Activated T-helper 1 cell treated with anti-CD3 and anti-CD28 coated beads, Interleukin-12 subunit alpha, Interleukin-12 subunit beta, Interleukin-2, Interleukin-4 antibody, amounts not matched to agents 30 ng/mL and 10 ng/mL and 1 ng/mL, durations not matched to agents 14 hours and 24 hours and 36 hours (primary cell): ENCODE measurements around the gene USP40. TPM values are rescaled to one million over a fixed set of nuclear protein-coding genes. Genes with fewer than 3 reads are reported as not detected.

Experiments
- DNase-seq: peaks from one replicate; pipeline ENCODE4 v3.0.0; 2021; ENCODE audit warnings: low spot score
- H3K27ac Mint-ChIP-seq: one replicate; pipeline ENCODE4 v1.8.0; 2021; ENCODE audit warnings: mild to moderate bottlenecking, mixed read lengths
- H3K27me3 Mint-ChIP-seq: one replicate; pipeline ENCODE4 v1.8.0; 2022; ENCODE audit warnings: mild to moderate bottlenecking, moderate library complexity, mixed read lengths; ENCODE audit not compliant: insufficient read depth
- H3K36me3 Mint-ChIP-seq: one replicate; pipeline ENCODE4 v1.8.0; 2021; ENCODE audit warnings: low read depth, mixed read lengths
- H3K4me1 Mint-ChIP-seq: one replicate; pipeline ENCODE4 v1.8.0; 2021; ENCODE audit warnings: low read depth, mixed read lengths
- H3K4me3 Mint-ChIP-seq: one replicate; pipeline ENCODE4 v1.8.0; 2021; ENCODE audit warnings: mild to moderate bottlenecking, moderate library complexity, mixed read lengths
- H3K9me3 Mint-ChIP-seq: one replicate; pipeline ENCODE4 v1.8.0; 2021; ENCODE audit warnings: mixed read lengths
- intact Hi-C: fragments of 100-400 bp; cut with micrococcal nuclease; formaldehyde crosslinking; loops from one replicate; pipeline ENCODE4 v1.15.1; 2024
- total RNA-seq: library from RNA; stranded (reverse); gene quantifications from 2 replicates; pipeline ENCODE4 v1.2.3, GENCODE V29; 2022

USP40 gene
- total RNA-seq, 1 donor from 2014 or later: 10.1 TPM

DNA sequence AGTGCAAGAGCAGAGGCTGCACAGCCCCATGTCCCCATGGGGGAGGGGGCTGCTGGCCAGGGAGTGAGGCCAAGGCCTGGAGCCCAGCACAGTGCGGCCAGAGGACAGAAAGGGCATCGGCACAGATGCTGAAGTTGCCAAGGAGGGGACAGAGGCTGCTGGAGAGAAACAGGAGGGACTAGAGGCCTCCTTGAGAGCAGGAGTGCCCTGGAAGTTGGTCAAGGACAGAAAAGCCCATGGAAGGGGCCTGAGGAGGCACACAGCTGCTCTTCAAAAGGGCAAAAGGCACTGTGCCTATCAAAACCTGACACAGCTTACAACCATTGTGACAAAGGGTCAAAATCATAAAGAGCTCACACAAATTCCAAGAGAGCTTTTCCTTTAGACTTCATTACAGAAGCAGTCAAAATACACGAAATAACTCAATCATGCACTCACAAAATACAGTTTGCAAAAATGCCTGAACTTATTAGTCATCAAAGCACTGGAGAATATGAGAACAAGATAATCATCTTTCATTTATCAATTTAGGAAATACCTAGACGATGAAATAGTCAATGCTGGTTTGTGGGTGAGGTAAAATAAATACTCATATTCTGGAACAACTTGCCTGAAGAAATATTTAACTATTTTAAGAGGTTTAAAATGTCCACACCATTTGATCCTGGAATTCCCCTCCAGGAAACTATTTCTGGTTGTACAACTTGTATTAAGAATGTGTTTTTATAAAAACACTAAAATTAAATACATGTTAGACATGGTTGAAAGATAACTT is 79.6 kb downstream of the USP40 start:
- no peak for DNase-seq
- Mint-ChIP-seq H3K27me3 (no peaks in the 10 kb centered on the region), H3K27ac (no peak overlapping the region), H3K9me3 (no peaks in the 10 kb centered on the region), H3K36me3 (peaks cover 5% of the 10 kb centered on the region), H3K4me1 (no peaks in the 10 kb centered on the region), H3K4me3 (no peak overlapping the region)
- intact Hi-C loops: no loop called here

DNA sequence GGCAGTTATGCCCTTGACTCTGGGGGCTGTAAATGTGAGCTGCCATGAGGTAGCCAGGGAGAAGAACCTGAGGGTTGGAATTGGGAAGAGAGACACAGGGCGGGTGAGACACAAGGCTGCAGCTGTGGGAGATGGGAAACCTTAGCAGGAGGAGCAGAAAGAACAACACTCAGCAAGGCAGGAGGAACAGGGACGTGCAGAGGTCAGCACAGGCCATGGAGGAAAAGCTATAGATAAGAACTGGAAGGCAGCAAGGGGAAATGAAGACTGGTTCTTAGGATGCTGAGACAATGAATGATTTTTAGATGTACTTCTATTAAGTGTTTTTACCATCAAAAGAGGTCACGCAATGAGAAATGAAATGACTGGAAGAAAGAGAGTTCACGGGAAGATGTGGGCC is 80.2 kb downstream of the USP40 start:
- DNase-seq: no peak
- Mint-ChIP-seq H3K36me3 (peaks cover 3% of the 10 kb centered on the region), H3K4me1 (no peaks in the 10 kb centered on the region), H3K27me3 (no peaks in the 10 kb centered on the region), H3K4me3 (no peak overlapping the region), H3K9me3 (no peaks in the 10 kb centered on the region), H3K27ac (no peak overlapping the region)
- intact Hi-C loops: no loop called here

DNA sequence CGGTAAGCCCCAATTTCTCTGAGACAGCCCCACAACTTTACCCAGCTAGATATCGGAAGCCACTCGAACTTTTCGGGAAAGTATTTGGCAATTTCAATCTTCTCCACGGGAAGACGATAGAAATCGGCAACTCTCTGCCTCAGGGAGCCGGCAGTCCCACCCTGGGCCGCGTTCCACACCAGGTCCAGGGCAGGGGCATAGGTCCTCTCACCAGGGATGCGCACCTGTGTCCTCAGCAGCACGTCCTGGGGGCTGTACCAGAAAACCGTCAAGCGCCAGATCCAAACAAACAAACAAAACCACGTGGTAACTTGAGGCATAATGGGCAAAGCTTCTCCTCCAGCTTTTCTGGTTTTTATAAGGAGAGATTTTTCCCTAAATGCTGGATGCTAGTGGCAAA is 80.9 kb downstream of the USP40 start:
- intact Hi-C loops: no loop called here
- no peaks in the 10 kb centered on the region for H3K27me3 Mint-ChIP-seq
- H3K36me3 Mint-ChIP-seq: peaks cover 3% of the 10 kb centered on the region
- no peak for DNase-seq
- no peaks in the 10 kb centered on the region for H3K9me3 Mint-ChIP-seq
- no peak overlapping the region for H3K27ac Mint-ChIP-seq
- H3K4me1 Mint-ChIP-seq: no peaks in the 10 kb centered on the region
- H3K4me3 Mint-ChIP-seq: no peak overlapping the region

DNA sequence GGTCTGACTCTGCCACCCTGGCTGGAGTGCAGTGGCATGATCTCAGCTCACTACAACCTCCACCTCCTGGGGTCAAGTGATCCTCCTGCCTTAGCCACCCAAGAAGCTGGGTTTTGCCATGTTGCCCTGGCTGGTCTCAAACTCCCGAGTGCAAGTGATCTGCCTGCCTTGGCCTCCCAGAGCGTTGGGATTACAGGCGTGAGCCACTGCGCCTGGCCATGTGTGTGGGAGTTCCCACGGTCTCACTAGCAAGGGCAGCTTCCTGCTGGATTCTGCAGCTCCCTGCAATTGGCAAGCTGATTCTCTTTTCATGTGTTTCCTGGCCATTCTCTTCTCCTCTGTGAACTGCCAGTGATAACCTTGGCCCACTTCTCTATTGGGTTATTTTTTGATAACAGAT is 84.0 kb downstream of the USP40 start:
- H3K27ac Mint-ChIP-seq: no peak overlapping the region
- no peak for DNase-seq
- H3K4me1 Mint-ChIP-seq: no peaks in the 10 kb centered on the region
- no peaks in the 10 kb centered on the region for H3K27me3 Mint-ChIP-seq
- H3K4me3 Mint-ChIP-seq: no peak overlapping the region
- peaks cover 3% of the 10 kb centered on the region for H3K36me3 Mint-ChIP-seq
- intact Hi-C loops: no loop called here
- no peaks in the 10 kb centered on the region for H3K9me3 Mint-ChIP-seq

DNA sequence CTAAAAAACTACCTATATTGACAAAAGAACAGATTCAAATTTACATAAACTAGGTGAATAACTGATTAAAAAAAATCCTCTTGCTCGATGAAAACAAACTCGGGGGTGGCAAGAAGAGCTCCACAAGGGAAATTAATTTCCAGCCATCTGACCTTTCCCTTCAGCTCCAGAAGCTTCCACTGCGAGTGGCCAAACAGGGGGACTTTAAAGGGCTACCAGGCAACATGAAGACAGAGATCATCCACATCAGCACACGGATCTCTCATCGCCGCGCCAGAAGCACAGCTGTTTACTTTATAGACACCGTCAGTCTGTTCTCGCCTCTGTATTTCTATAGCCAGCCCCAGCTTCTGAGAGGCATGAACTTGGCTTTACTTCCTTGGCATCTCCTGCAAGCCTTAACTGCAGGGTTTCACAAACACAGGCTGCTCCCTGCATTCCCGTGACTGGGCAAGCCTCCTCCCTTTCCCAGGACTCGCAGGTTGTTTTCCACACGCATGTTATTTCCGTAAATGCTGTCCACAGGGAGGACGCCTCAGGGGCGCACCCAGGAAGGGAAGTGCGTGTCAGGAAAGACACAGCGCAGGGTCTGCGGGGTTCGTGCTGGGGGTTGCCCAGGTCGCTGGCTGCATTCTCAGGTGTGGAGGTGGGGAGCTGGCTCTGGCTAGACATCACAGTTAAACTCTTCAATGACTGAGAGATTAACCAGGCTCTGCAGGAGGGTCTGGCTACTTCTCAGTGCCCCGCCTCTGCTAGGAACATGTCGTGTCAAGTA is 85.0 kb downstream of the USP40 start:
- Mint-ChIP-seq H3K9me3 (no peaks in the 10 kb centered on the region), H3K4me3 (no peak overlapping the region), H3K27ac (no peak overlapping the region), H3K4me1 (no peaks in the 10 kb centered on the region), H3K36me3 (peaks cover 2% of the 10 kb centered on the region), H3K27me3 (no peaks in the 10 kb centered on the region)
- DNase-seq: no peak
- intact Hi-C loops: no loop called here

DNA sequence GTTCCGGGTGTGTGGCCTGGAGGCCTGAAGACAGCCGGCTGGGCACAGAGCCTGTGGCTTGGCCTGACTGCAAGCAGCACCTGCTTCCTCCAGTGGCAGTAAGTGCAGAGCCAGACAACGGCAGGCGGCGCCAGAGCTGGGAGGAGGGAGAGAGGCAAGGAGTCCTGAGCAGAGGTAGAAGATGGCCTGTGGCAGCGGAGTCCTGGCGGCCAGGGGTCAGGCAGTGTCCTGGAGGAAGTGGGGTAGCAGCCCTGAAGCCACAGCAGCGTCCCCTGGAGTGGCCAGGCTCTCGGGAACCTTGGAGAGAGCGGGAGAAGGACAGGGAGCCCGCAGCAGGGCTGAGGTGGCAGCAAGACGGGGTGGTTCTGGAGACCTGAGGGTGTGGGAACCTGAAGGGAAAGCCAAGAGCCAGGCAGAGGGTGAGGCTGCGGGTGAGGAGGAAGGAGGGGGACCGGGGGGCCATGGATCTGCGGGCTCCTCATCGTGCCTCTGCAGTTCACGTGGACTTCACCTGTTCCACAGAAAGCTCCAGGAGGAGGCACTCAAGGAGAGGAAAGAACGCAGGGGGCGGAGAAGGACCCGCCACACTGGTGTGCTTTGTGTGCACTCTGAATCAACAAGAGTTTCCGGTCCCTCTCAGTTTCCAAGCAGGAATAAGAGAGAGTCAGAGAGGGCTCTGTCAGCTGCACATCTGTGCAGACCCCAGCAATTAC is 85.9 kb downstream of the USP40 start:
- DNase-seq: no peak
- Mint-ChIP-seq H3K4me1 (no peaks in the 10 kb centered on the region), H3K9me3 (no peaks in the 10 kb centered on the region), H3K27ac (no peak overlapping the region), H3K4me3 (no peak overlapping the region), H3K36me3 (no peaks in the 10 kb centered on the region), H3K27me3 (no peaks in the 10 kb centered on the region)
- intact Hi-C loops: no loop called here

DNA sequence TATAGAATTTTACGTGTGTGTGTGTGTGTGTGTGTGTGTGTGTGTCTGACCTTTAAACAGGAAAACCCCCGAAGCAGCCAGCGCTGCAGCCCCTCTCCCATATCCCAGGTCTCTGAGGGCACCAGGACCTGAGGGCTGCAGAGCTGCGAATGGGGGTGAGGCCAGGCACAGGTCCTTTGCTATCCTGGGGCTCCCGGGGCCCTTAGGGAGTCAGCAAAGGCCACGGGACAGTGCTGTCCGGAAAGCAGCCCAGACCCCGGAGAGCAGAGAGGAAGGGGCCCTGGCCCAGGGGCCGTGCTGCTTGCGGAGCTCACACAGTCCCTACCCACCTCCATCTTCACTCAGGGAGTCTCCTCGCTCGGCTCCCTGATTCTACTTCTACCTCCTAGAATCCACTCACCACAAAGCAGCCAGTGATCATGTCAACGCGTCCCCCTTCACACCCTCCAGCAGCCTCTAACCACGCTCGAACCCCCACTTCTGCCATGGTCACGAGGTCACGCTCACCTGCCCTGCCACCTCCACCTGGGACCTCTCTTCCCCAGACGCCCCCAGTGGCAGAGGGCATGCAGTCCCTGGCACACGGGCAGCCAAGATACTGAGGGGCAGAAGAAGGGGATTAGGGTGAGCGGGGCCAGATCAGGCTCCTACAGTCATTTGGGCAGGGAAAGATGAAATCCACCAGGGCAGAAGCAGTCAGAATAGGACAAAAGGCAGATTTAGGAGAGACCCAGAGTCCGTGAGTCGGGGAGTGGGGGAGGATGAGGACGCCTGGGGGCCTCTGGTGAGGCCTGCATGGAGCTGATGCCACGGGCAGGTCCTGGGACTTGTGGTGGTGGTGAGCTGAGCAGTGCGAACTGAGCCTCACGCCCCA is 86.7 kb downstream of the USP40 start:
- no peaks in the 10 kb centered on the region for H3K36me3 Mint-ChIP-seq
- no peak overlapping the region for H3K27ac Mint-ChIP-seq
- no peak overlapping the region for H3K4me3 Mint-ChIP-seq
- no peaks in the 10 kb centered on the region for H3K4me1 Mint-ChIP-seq
- intact Hi-C loops: no loop called here
- H3K27me3 Mint-ChIP-seq: no peaks in the 10 kb centered on the region
- no peak for DNase-seq
- no peaks in the 10 kb centered on the region for H3K9me3 Mint-ChIP-seq

DNA sequence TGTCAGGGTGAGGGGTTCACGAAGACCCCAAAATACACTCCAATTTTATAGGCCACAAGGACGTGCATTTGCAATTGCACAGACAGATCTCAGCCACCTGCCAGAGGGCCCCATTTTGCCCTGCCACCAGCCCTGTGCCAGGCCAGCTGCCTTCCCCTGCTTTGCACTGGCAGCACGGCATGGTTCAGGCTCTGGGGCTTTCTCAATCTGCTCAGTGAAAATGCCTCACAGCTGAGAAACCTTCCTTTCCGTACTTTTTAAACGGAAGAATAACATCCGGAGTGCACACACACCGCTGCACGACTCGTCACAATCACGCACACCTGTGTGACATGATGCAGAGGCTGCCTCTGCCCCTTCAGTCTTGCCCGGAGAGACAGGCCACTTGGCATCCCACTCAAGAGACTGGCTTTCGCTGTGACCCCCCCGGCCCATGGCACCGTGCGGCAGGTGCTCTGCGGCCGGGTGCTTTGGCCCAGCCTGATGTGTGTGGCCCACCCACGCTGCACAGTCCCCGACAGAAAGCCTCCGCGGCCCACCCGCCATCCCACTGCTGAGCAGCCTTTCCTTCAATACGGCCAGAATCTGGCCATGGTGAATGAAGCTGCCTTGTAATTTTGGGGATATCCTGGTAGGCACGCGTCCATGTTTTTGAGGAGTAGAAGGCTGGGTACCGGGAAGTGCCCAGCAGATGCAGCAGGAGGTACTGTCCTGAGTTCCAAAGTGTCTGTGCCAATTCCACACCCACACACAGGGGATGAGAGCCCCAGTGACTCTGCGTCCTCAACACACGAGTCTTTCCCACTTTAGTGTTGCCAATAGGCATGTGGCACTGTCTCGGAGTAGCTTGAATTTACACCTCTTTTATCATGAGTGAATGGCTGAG is 88.8 kb downstream of the USP40 start:
- Mint-ChIP-seq H3K9me3 (no peaks in the 10 kb centered on the region), H3K27ac (no peak overlapping the region), H3K27me3 (no peaks in the 10 kb centered on the region), H3K4me3 (no peak overlapping the region), H3K4me1 (no peaks in the 10 kb centered on the region), H3K36me3 (no peaks in the 10 kb centered on the region)
- intact Hi-C loops: no loop called here
- DNase-seq: no peak

DNA sequence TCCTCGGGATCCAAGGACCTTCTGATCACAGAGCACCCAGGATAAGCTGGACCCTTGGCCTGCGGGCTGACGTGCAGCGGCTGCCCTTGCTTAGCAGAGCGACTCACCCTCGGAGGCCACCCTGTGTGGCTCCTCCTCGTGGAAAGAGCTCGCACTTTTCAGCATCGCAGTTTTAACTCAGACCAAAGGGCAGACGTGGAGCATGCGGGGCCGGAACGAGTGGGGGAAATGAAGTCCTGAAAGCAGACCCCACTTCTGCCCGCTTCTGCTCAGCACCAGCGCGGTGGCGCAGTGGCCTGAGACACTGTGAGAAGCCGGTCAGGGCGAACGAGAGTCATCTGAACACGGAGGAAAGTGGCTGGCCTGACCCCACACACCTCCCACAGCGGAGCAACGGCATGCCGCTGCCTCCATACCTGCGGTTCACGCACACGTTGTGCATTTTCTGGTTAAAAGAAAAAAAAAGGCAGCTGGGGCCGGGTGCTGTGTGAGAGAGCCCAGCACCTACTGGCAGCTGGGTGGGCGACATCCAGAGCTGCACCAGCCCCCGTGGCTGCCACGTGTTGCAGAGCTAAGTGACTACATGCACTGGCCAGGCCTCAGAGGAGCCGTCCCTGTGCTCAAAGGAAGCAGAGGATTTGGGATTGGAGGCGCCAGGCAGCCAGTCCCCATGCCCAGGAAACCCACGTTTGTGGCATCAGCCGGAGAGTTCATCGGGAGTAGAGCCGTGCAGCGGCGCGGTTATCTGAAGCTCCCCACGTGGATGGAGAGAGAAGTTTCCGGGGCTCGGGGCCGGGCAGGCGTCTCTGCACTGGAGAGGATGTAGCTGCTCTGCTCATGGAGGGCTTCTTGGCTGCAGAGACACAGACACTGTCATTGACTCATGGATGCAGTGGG is 89.7 kb downstream of the USP40 start:
- H3K27me3 Mint-ChIP-seq: no peaks in the 10 kb centered on the region
- H3K4me3 Mint-ChIP-seq: no peak overlapping the region
- no peaks in the 10 kb centered on the region for H3K9me3 Mint-ChIP-seq
- H3K4me1 Mint-ChIP-seq: no peaks in the 10 kb centered on the region
- H3K27ac Mint-ChIP-seq: no peak overlapping the region
- no peak for DNase-seq
- H3K36me3 Mint-ChIP-seq: peaks cover 2% of the 10 kb centered on the region
- intact Hi-C loops: no loop called here

DNA sequence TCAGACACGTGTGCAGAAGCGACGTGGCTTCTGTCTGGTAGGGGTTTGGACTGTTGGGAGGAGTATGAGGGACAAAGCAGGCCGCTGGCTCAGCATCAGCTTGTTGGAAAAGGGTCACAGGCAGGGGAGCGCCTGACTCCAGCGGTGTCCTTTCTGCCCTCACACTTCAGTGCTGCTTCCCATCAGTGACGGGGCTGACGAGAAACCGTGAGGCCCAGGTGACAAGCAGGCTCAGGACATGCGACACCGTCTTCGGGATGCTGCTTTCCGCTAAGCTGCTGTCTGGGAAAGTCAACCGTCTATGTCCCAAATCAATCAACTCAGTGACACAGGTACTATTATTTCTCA is 90.5 kb downstream of the USP40 start:
- Mint-ChIP-seq H3K4me1 (no peaks in the 10 kb centered on the region), H3K27ac (no peak overlapping the region), H3K4me3 (no peak overlapping the region), H3K27me3 (no peaks in the 10 kb centered on the region), H3K36me3 (peaks cover 2% of the 10 kb centered on the region), H3K9me3 (no peaks in the 10 kb centered on the region)
- DNase-seq: no peak
- intact Hi-C loops: no loop called here
